ENCODE measurements around the gene TRIM61. TPM values are rescaled to one million over a fixed set of nuclear protein-coding genes. Genes with fewer than 3 reads are reported as not detected.
A peak's percentile ranks its signal among the peaks of the same experiment; 100 is the strongest.
"Not testable (repeated sequence)": the region's sequence is repeated elsewhere in the genome, so short reads cannot be mapped to it uniquely, and the experiment has no call there.

TRIM61 gene
- total RNA-seq, 6 experiments from 2014 or later = 0.24 to 0.37 (median 0.35) TPM; not detected in 3

DNA sequence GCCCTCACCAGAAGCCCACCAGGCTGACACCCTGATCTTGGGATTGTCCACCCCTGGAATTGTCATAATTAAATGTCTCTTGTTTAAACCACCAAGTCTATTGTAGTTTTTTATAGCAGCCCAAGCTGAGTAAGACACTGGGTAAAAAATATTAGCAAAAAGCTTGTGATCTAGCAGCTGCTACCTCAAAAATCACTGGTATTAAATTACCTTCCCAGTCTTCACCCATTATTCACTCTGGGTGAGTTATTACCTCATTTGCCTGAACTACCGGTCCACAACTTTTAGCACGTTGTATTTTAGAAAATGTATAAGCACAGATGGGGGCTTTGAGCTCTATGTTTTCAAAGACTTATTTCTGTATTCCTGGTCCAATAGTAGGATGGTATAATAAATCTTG is 12.0 kb upstream of the TRIM61 start:
- intact Hi-C loops (cut with DNase I) = no loop called here
- Histone ChIP-seq H3K36me3 (no peaks in the 10 kb centered on the region), H3K4me3 (no peak overlapping the region), H3K4me1 (no peaks in the 10 kb centered on the region), H3K9me3 (no peaks in the 10 kb centered on the region), H3K27ac (no peak overlapping the region), H3K27me3 (no peaks in the 10 kb centered on the region)
- TF ChIP-seq, protein P1, sequence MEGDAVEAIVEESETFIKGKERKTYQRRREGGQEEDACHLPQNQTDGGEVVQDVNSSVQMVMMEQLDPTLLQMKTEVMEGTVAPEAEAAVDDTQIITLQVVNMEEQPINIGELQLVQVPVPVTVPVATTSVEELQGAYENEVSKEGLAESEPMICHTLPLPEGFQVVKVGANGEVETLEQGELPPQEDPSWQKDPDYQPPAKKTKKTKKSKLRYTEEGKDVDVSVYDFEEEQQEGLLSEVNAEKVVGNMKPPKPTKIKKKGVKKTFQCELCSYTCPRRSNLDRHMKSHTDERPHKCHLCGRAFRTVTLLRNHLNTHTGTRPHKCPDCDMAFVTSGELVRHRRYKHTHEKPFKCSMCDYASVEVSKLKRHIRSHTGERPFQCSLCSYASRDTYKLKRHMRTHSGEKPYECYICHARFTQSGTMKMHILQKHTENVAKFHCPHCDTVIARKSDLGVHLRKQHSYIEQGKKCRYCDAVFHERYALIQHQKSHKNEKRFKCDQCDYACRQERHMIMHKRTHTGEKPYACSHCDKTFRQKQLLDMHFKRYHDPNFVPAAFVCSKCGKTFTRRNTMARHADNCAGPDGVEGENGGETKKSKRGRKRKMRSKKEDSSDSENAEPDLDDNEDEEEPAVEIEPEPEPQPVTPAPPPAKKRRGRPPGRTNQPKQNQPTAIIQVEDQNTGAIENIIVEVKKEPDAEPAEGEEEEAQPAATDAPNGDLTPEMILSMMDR (IDR thresholded peaks at IDR 0.05) = no peak
- no peak for TF ChIP-seq POLR2A (IDR thresholded peaks at IDR 0.05)
- WGBS (ENCODE audit: insufficient coverage, low coverage, low lambda C conversion rate, missing lambda C conversion rate) = 83% methylated on average over 2 of the region's 2 CpGs
- DNase-seq (no peak), ATAC-seq (no peak)

DNA sequence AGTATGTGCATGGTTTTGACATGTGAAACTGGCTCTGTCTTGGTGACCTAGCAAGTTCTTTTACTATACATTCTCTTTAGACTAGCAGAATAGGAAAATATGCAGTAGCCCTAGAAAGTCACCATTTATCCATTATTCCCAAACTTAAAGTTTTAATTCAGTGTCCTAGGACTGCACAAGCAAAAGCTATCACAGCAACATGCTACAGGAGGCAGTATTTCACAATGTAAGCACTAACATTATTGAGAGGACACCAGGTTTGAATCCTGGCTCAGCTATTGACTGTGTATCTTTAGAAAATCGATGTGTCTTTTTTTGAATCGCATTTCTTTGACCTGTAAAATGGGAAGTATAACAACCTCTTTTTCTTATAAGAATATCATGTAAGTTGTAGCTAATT is 5.5 kb downstream of the TRIM61 start:
- H3K27ac ChIP-seq; H3K9me3 ChIP-seq; DNase-seq; H3K4me1 ChIP-seq; H3K4me3 ChIP-seq; ATAC-seq; H3K36me3 ChIP-seq; H3K27me3 ChIP-seq; intact Hi-C loops (cut with DNase I): not testable (repeated sequence)
- WGBS (ENCODE audit: insufficient coverage, low coverage, low lambda C conversion rate, missing lambda C conversion rate) = 78% methylated on average over 2 of the region's 2 CpGs

DNA sequence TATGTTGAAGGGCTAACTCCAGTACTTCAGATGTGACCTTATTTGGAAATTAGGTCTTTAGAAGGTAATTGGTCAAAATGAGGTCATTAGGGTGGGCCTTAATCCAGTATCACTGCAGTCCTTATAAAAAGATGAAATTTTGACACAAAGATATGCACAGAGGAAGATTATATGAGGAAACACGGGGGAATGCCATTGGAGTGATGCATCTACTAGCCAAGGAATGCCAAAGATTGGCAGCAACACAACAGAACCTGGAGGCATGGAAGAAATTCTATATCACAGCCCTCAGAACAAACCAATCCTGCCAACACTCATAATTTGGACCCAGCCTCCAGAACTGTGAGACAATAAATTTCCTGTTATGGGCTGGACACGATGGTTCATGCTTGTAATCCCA is 17.6 kb downstream of the TRIM61 start:
- Histone ChIP-seq H3K36me3 (no peaks in the 10 kb centered on the region), H3K27me3 (no peaks in the 10 kb centered on the region), H3K27ac (no peak overlapping the region), H3K4me3 (no peak overlapping the region), H3K4me1 (peaks cover 0 to 8% (median 0%) of the 10 kb centered on the region in 4 donors), H3K9me3 (no peaks in the 10 kb centered on the region)
- intact Hi-C loops (cut with DNase I) = no loop called here
- no peak for TF ChIP-seq POLR2A (IDR thresholded peaks at IDR 0.05)
- no peak for ATAC-seq
- 60% methylated on average over 2 of the region's 2 CpGs for WGBS (ENCODE audit: insufficient coverage, low coverage, low lambda C conversion rate, missing lambda C conversion rate)
- DNase-seq = no peak

DNA sequence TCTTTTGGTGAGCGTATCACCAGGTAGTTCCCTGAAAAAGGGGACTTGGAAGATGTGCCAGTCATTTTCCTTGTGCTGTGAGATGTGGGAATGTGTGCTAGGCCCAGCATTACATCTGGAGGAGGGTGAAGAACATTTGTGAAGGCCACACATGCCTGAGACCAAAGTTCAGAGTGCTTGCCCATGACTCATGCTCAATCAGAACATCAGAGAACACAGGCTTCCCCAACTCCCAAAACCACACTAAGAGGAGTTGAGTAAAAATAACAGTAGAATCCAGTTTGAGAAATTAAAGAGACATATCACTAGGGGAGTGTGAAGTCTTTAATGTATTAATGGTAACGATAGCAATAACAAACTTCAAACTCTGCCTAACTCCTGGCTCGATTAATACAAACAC is 18.0 kb downstream of the TRIM61 start:
- H3K9me3 ChIP-seq; DNase-seq; H3K36me3 ChIP-seq; H3K4me1 ChIP-seq; H3K4me3 ChIP-seq; H3K27ac ChIP-seq; intact Hi-C loops (cut with DNase I); H3K27me3 ChIP-seq: not testable (repeated sequence)
- WGBS (ENCODE audit: insufficient coverage, low coverage, low lambda C conversion rate, missing lambda C conversion rate) = 86% methylated on average over 2 of the region's 3 CpGs
- ATAC-seq = peak in 1 of 4 donors; percentile 83

DNA sequence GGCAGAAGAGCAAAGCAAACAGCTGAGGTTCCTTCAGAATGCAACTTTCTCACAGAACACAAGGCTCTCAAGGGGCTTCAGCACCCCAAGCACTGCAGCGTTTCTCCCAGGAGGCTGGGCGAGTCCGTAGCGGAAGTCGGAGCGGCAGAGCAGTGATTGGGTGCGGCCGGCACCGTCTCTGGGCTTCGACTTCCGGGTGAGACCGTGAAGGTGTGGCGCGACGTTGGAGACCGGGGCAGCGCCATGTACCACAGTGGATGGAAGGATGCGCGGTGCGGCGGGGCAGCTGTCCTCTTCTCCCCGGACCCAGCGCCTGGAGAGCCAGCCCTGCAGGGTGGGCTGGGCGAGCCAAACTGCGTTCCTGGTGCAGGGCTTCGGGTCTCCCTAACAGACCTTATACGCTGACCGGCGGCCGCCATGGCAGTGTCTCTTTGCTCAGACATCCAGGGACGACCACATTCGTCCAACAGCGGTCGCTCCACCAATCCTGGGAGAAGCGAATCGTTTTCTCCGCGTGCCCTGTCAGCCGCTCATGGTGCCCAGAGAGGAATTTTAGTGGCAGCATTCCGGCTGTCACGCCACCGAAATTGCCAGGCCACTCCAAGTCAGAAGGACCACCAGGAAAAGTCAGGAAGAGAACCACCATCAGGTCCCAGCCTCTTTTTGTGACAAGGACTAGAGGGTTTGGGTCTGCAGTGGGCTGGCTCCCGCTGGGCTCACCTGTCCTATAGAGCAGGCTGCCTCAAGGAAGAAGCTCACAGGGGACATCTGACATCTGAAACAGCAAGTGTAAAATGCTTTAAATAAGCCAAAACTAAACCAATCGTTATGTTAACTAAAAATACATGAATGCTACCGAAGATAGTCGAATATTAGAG is 20.5 kb downstream of the TRIM61 start:
- Histone ChIP-seq H3K36me3 (no peaks in the 10 kb centered on the region), H3K27me3 (no peaks in the 10 kb centered on the region), H3K9me3 (no peaks in the 10 kb centered on the region), H3K27ac (no peak overlapping the region), H3K4me1 (peaks cover 0 to 8% (median 0%) of the 10 kb centered on the region in 4 donors), H3K4me3 (peak overlapping the region; percentile 44 to 76 (median 47))
- peak; percentile 52 to 82 (median 54) for DNase-seq
- ATAC-seq = peak; percentile 85 to 99 (median 87)
- TF ChIP-seq, protein P1 (IDR thresholded peaks at IDR 0.05) = no peak
- no peak for TF ChIP-seq POLR2A (IDR thresholded peaks at IDR 0.05)
- WGBS (ENCODE audit: insufficient coverage, low coverage, low lambda C conversion rate, missing lambda C conversion rate) = 15% methylated on average over 10 of the region's 46 CpGs
- intact Hi-C loops (cut with DNase I) = no loop called here

DNA sequence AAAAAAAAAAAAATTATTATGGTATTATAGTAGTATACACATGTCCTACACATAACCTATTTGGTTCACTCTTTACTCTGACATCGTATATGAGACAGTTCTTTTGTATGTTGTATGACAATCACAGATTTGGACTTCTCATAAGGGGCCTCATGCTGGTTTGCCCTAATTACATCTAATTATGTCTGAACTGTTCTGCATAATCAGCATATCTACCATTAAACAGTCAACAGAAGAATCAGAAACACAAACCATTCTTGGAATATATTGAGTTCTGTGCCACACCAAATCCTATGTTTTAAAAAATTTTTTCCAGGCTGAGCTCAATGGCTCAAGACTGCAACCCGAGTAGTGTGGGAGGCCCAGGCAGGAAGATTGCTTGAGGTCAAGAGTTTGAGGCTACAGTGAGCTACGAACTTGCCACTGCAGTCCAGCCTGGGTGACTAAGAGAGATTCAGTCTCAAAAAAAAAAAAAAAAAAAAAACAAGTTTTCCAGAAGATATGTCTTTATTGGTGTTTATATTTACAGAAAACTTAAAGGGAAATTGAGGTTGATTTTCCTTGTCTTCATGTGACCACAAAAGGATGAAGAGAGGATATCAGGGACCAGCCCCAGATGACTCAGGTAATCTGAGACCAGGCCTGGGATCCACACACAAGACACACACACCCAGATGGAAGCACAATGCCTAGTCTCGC is 22.2 kb downstream of the TRIM61 start:
- WGBS (ENCODE audit: insufficient coverage, low coverage, low lambda C conversion rate, missing lambda C conversion rate) = 71% methylated on average over 4 of the region's 4 CpGs

More for the DNA sequence above, 22.2 kb downstream of the TRIM61 start:
- Histone ChIP-seq H3K27ac (no peak overlapping the region), H3K4me3 (no peak overlapping the region), H3K9me3 (no peaks in the 10 kb centered on the region), H3K36me3 (no peaks in the 10 kb centered on the region), H3K4me1 (peaks cover 0 to 8% (median 0%) of the 10 kb centered on the region in 4 donors), H3K27me3 (no peaks in the 10 kb centered on the region)
- intact Hi-C loops (cut with DNase I) = no loop called here
- no peak for DNase-seq
- no peak for ATAC-seq
- no peak for TF ChIP-seq POLR2A (IDR thresholded peaks at IDR 0.05)
- TF ChIP-seq, protein P1 (IDR thresholded peaks at IDR 0.05) = no peak
